KMS-11 (cell line): ENCODE measurements around the gene TCAP.

ENCODE experiments used
- H2AFZ ChIP-seq: fragments of 200-600 bp; sonication (generic); 2 replicates; pipeline ENCODE4 v1.6.1; 2016; ENCODE audit warnings: antibody characterized with exemption, mixed run types, low read depth
- H3K27ac ChIP-seq: fragments of 200-600 bp; sonication (generic); 2 replicates; pipeline ENCODE4 v1.6.1; 2016; ENCODE audit warnings: mild to moderate bottlenecking, mixed run types
- H3K27me3 ChIP-seq: fragments of 200-600 bp; sonication (generic); 2 replicates; pipeline ENCODE4 v1.6.1; 2017; ENCODE audit warnings: mild to moderate bottlenecking, low read depth, mixed run types, moderate library complexity; ENCODE audit not compliant: insufficient read depth
- H3K36me3 ChIP-seq: fragments of 200-600 bp; sonication (generic); 2 replicates; pipeline ENCODE4 v1.6.1; 2017; ENCODE audit warnings: mild to moderate bottlenecking, mixed run types; ENCODE audit not compliant: insufficient read depth
- H3K4me1 ChIP-seq: fragments of 200-600 bp; sonication (generic); 2 replicates; pipeline ENCODE4 v1.6.1; 2016; ENCODE audit warnings: mild to moderate bottlenecking, low read depth, mixed run types; ENCODE audit not compliant: poor library complexity, severe bottlenecking
- H3K4me2 ChIP-seq: fragments of 200-600 bp; sonication (generic); 2 replicates; pipeline ENCODE4 v1.7.0; 2016; ENCODE audit warnings: mild to moderate bottlenecking, mixed run types
- H3K4me3 ChIP-seq: fragments of 200-600 bp; sonication (generic); IDR thresholded peaks from 2 replicates; pipeline ENCODE4 v1.6.1; 2017; ENCODE audit warnings: low read depth, low read length, mixed read lengths; ENCODE audit not compliant: insufficient read depth
- H3K79me2 ChIP-seq: fragments of 200-600 bp; sonication (generic); 2 replicates; pipeline ENCODE4 v1.6.1; 2016; ENCODE audit warnings: low read depth, mixed run types; ENCODE audit not compliant: insufficient read depth
- H3K9ac ChIP-seq: fragments of 200-600 bp; sonication (generic); 2 replicates; pipeline ENCODE4 v1.6.1; 2016; ENCODE audit warnings: mild to moderate bottlenecking, mixed run types
- H4K20me1 ChIP-seq: fragments of 200-600 bp; sonication (generic); 2 replicates; pipeline ENCODE4 v1.6.1; 2016; ENCODE audit warnings: mild to moderate bottlenecking, mixed run types; ENCODE audit not compliant: insufficient read depth
- TF ChIP-seq, protein P1 (sequence below): fragments of 200-600 bp; sonication (generic); conservative IDR thresholded peaks from 2 replicates; pipeline ENCODE4 v1.6.1; 2017; ENCODE audit warnings: low read depth, mild to moderate bottlenecking, antibody characterized with exemption, low read length, moderate library complexity, mixed read lengths

The TCAP gene

GRCh38 chr17:39639566-39640458 is 25.3 kb upstream of the TCAP start:
- H3K36me3 ChIP-seq = no peaks in the 10 kb centered on the region
- H3K4me2 ChIP-seq = no peak overlapping the region; the same call in 1 of the 2 replicates
- H4K20me1 ChIP-seq = no peaks in the 10 kb centered on the region
- H2AFZ ChIP-seq = no peak overlapping the region
- TF ChIP-seq, protein P1, sequence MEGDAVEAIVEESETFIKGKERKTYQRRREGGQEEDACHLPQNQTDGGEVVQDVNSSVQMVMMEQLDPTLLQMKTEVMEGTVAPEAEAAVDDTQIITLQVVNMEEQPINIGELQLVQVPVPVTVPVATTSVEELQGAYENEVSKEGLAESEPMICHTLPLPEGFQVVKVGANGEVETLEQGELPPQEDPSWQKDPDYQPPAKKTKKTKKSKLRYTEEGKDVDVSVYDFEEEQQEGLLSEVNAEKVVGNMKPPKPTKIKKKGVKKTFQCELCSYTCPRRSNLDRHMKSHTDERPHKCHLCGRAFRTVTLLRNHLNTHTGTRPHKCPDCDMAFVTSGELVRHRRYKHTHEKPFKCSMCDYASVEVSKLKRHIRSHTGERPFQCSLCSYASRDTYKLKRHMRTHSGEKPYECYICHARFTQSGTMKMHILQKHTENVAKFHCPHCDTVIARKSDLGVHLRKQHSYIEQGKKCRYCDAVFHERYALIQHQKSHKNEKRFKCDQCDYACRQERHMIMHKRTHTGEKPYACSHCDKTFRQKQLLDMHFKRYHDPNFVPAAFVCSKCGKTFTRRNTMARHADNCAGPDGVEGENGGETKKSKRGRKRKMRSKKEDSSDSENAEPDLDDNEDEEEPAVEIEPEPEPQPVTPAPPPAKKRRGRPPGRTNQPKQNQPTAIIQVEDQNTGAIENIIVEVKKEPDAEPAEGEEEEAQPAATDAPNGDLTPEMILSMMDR = no peak
- peaks cover 38% of the 10 kb centered on the region for H3K4me1 ChIP-seq
- H3K4me3 ChIP-seq = no peak overlapping the region
- no peak overlapping the region for H3K9ac ChIP-seq
- no peak overlapping the region for H3K27ac ChIP-seq
- H3K27me3 ChIP-seq = no peaks in the 10 kb centered on the region
- peaks cover 20% of the 10 kb centered on the region; the same call in 1 of the 2 replicates for H3K79me2 ChIP-seq

- no peak overlapping the region for H2AFZ ChIP-seq
- no peaks in the 10 kb centered on the region for H4K20me1 ChIP-seq
- H3K9ac ChIP-seq = no peak overlapping the region
- TF ChIP-seq, protein P1 = no peak
- no peak overlapping the region for H3K4me2 ChIP-seq
- peaks cover 20% of the 10 kb centered on the region; the same call in 1 of the 2 replicates for H3K79me2 ChIP-seq
- peaks cover 37% of the 10 kb centered on the region for H3K4me1 ChIP-seq
- no peak overlapping the region for H3K4me3 ChIP-seq
- H3K36me3 ChIP-seq = no peaks in the 10 kb centered on the region
- H3K27me3 ChIP-seq = no peaks in the 10 kb centered on the region
- H3K27ac ChIP-seq = no peak overlapping the region
These were observed 24.5 kb upstream of the TCAP start for GRCh38 chr17:39640591-39641031.

DNA sequence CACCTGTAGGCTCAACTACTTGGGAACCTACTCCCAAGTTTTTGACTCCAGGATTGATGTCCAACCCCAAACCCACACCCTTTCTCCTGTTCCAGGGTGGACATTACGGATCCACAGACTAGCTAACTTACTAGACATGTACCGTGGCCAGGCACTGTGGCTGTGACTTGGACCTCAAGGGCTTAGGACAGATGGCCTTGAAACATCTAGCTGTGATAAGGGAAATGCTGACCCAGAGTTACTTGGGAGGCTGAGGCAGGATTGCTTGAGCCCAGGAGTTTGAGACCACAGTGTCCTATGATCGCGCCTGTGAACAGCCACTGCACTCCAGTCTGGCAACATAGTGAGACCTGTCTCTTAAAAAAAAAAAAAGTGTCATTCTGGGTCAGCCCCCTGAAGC is 24.1 kb upstream of the TCAP start:
- H3K27ac ChIP-seq = no peak overlapping the region
- TF ChIP-seq, protein P1 = no peak
- no peaks in the 10 kb centered on the region for H3K36me3 ChIP-seq
- peaks cover 32% of the 10 kb centered on the region for H3K4me1 ChIP-seq
- H3K27me3 ChIP-seq = no peaks in the 10 kb centered on the region
- H2AFZ ChIP-seq = no peak overlapping the region
- peaks cover 20% of the 10 kb centered on the region; the same call in 1 of the 2 replicates for H3K79me2 ChIP-seq
- H3K9ac ChIP-seq = no peak overlapping the region
- no peaks in the 10 kb centered on the region for H4K20me1 ChIP-seq
- no peak overlapping the region for H3K4me3 ChIP-seq
- H3K4me2 ChIP-seq = no peak overlapping the region

DNA sequence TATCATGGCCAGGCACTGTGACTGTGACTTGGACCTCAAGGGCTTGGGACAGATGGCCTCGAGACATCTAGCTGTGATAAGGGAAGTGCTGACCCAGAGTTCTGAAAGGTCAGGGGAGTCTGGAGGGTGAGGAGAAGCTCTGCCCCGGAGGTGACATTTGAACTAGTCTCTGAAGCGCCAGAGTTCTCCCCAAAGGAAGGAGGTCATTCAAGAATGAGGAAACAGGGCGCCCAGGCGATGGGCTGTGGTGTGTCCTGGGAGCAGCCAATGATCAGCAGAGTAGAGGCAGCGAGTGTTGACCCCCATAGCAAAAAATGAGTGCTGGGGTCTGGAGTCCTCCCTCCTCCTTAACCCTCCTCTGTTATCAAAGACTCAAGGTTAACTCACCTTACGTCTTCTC is 23.3 kb upstream of the TCAP start:
- no peaks in the 10 kb centered on the region for H4K20me1 ChIP-seq
- H3K4me3 ChIP-seq = no peak overlapping the region
- H3K27ac ChIP-seq = no peak overlapping the region
- TF ChIP-seq, protein P1 = no peak
- H3K36me3 ChIP-seq = no peaks in the 10 kb centered on the region
- no peaks in the 10 kb centered on the region for H3K27me3 ChIP-seq
- H2AFZ ChIP-seq = no peak overlapping the region
- H3K9ac ChIP-seq = no peak overlapping the region
- peaks cover 27% of the 10 kb centered on the region for H3K4me1 ChIP-seq
- peaks cover 24% of the 10 kb centered on the region; the same call in 1 of the 2 replicates for H3K79me2 ChIP-seq
- no peak overlapping the region for H3K4me2 ChIP-seq
